MM.1S (cell line): ENCODE results near the gene TMEM79.

Source experiments
- CTCF ChIP-seq: fragments of 300-600 bp; sonication (generic); IDR thresholded peaks from 2 replicates; pipeline ENCODE4 v1.5.1; 2016; ENCODE audit warnings: antibody characterized with exemption, low read length, mixed read lengths
- EZH2 ChIP-seq: fragments of 300-600 bp; sonication (generic); optimal IDR thresholded peaks from 2 replicates; pipeline ENCODE3; 2017; ENCODE audit warnings: low read depth, mild to moderate bottlenecking, antibody characterized with exemption, low read length, mixed read lengths
- EZH2phosphoT487 ChIP-seq: fragments of 300-600 bp; sonication (generic); IDR thresholded peaks from 2 replicates; pipeline ENCODE4 v1.6.1; 2018; ENCODE audit warnings: antibody characterized with exemption, low read length

GRCh38 chr1:156258859-156259258 is 25.3 kb upstream of the TMEM79 start:
- no peak for TF ChIP-seq CTCF
- TF ChIP-seq EZH2 = no peak
- no peak for TF ChIP-seq EZH2phosphoT487
